ENCODE data around the gene NRG3.
A peak's percentile ranks its signal among the peaks of the same experiment; 100 is the strongest.
"Not testable (repeated sequence)": the region's sequence is repeated elsewhere in the genome, so short reads cannot be mapped to it uniquely, and the experiment has no call there.

The NRG3 gene

GRCh38 chr10:82938331-82938730 lies 1063.3 kb downstream of the NRG3 start:
- no peak for TF ChIP-seq PAX5 (IDR thresholded peaks at IDR 0.05; ENCODE audit: insufficient read depth, low read length, severe bottlenecking)
- no peak for FAIRE-seq
- no peak for DNase-seq (ENCODE audit: insufficient read length, low spot score)

- DNase-seq (ENCODE audit: insufficient read length, low spot score) (no peak), FAIRE-seq (peak; percentile 57)
- TF ChIP-seq SPI1 (IDR thresholded peaks at IDR 0.05; ENCODE audit: low read depth, low read length) (no peak), PAX5 (IDR thresholded peaks at IDR 0.05; ENCODE audit: insufficient read depth, low read length, severe bottlenecking) (no peak), POU2F2 (IDR thresholded peaks at IDR 0.05; ENCODE audit: low read depth, low read length) (no peak), POLR2AphosphoS5 (IDR thresholded peaks at IDR 0.05; ENCODE audit: low read depth, low read length) (no peak), POLR2A (IDR thresholded peaks at IDR 0.05; ENCODE audit: low read depth, low read length) (no peak), TAF1 (IDR thresholded peaks at IDR 0.05; ENCODE audit: low read depth, low read length) (no peak)
Measured at GRCh38 chr10:82942286-82943099, 1067.5 kb downstream of the NRG3 start.

GRCh38 chr10:82943142-82943541 lies 1068.1 kb downstream of the NRG3 start:
- FAIRE-seq (no peak), DNase-seq (ENCODE audit: insufficient read length, low spot score) (no peak)
- TF ChIP-seq POU2F2 (IDR thresholded peaks at IDR 0.05; ENCODE audit: low read depth, low read length): no peak

DNA sequence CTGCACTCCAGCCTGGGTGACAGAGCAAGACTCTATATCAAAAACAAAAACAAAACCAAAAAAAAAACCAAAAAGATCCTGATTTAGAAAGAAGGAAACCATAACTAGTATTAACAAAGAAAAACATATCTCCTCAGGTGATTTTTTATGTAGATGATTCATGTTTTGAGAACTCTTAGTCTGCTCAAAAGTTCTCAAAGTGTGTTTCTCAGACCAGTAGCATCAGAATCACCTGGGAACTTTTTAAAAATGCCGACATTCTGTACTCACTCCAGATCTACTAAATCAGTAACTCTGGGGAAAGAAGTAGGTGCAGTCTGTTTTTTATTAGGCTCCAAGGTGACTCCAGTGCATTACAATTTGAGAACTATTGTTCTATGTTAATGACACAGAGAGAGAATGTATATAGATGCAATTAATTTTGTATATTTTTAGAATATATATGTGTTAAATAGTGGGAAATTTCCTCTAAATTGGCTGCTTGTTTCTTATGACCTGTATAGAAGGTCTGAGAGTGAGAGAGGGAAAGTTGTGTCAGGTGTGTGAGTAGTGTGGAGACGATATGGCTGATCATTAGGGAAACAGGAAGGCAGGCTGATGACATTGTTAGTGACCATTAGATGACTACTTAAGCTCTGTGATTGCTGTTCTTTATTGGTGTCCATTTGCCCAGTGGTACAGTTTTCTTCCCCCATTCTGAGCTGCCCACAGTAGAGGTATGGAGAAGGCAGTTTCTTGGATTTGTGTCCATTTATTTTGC lies 1075.0 kb downstream of the NRG3 start:
- TF ChIP-seq POU2F2 (IDR thresholded peaks at IDR 0.05; ENCODE audit: low read depth, low read length): no peak
- no peak for TF ChIP-seq SPI1 (IDR thresholded peaks at IDR 0.05; ENCODE audit: low read depth, low read length)
- TF ChIP-seq TAF1 (IDR thresholded peaks at IDR 0.05; ENCODE audit: low read depth, low read length): no peak
- no peak for TF ChIP-seq POLR2A (IDR thresholded peaks at IDR 0.05; ENCODE audit: low read depth, low read length)
- no peak for TF ChIP-seq PAX5 (IDR thresholded peaks at IDR 0.05; ENCODE audit: insufficient read depth, low read length, severe bottlenecking)
- TF ChIP-seq POLR2AphosphoS5 (IDR thresholded peaks at IDR 0.05; ENCODE audit: low read depth, low read length): no peak
- FAIRE-seq (no peak), DNase-seq (ENCODE audit: insufficient read length, low spot score) (no peak)

GRCh38 chr10:82953331-82953730 lies 1078.3 kb downstream of the NRG3 start:
- TF ChIP-seq POLR2A (IDR thresholded peaks at IDR 0.05; ENCODE audit: low read depth, low read length) (no peak), PAX5 (IDR thresholded peaks at IDR 0.05; ENCODE audit: insufficient read depth, low read length, severe bottlenecking) (no peak), TAF1 (IDR thresholded peaks at IDR 0.05; ENCODE audit: low read depth, low read length) (no peak), POU2F2 (IDR thresholded peaks at IDR 0.05; ENCODE audit: low read depth, low read length) (no peak)
- FAIRE-seq (no peak), DNase-seq (ENCODE audit: insufficient read length, low spot score) (no peak)

- DNase-seq (ENCODE audit: insufficient read length, low spot score) (no peak), FAIRE-seq (no peak)
- TF ChIP-seq PAX5 (IDR thresholded peaks at IDR 0.05; ENCODE audit: insufficient read depth, low read length, severe bottlenecking) (no peak), POLR2AphosphoS5 (IDR thresholded peaks at IDR 0.05; ENCODE audit: low read depth, low read length) (no peak), SPI1 (IDR thresholded peaks at IDR 0.05; ENCODE audit: low read depth, low read length) (no peak), TAF1 (IDR thresholded peaks at IDR 0.05; ENCODE audit: low read depth, low read length) (no peak), POU2F2 (IDR thresholded peaks at IDR 0.05; ENCODE audit: low read depth, low read length) (no peak), POLR2A (IDR thresholded peaks at IDR 0.05; ENCODE audit: low read depth, low read length) (no peak)
Measured at GRCh38 chr10:82953909-82954308, 1078.9 kb downstream of the NRG3 start.

DNA sequence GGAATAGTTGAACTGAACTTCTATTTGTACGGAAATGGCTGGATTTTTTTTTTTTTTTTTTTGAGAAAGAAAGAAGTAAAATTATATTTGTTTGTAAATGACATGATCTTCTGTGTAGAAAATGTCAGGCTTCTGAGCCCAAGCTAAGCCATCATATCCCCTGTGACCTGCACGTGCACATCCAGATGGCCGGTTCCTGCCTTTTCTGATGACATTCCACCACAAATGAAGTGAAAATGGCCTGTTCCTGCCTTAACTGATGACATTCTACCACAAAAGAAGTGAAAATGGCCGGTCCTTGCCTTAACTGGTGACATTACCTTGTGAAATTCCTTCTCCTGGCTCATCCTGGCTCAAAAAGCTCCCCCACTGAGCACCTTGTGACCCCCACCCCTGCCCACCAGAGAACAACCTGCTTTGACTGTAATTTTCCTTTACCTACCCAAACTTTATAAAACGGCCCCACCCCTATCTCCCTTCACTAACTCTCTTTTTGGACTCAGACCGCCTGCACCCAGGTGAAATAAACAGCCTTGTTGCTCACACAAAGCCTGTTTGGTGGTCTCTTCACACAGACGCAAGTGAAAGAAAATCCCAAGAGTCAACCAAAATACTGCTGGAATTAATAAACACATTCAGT lies 1085.5 kb downstream of the NRG3 start:
- FAIRE-seq; DNase-seq (ENCODE audit: insufficient read length, low spot score): not testable (repeated sequence)

GRCh38 chr10:82961864-82962263 lies 1086.9 kb downstream of the NRG3 start:
- FAIRE-seq: no peak
- no peak for DNase-seq (ENCODE audit: insufficient read length, low spot score)
- TF ChIP-seq POLR2A (IDR thresholded peaks at IDR 0.05; ENCODE audit: low read depth, low read length) (no peak), POU2F2 (IDR thresholded peaks at IDR 0.05; ENCODE audit: low read depth, low read length) (no peak), TAF1 (IDR thresholded peaks at IDR 0.05; ENCODE audit: low read depth, low read length) (no peak)

- DNase-seq (ENCODE audit: insufficient read length, low spot score): no peak
- TF ChIP-seq POLR2A (IDR thresholded peaks at IDR 0.05; ENCODE audit: low read depth, low read length) (no peak), SPI1 (IDR thresholded peaks at IDR 0.05; ENCODE audit: low read depth, low read length) (no peak), POLR2AphosphoS5 (IDR thresholded peaks at IDR 0.05; ENCODE audit: low read depth, low read length) (no peak), TAF1 (IDR thresholded peaks at IDR 0.05; ENCODE audit: low read depth, low read length) (no peak), PAX5 (IDR thresholded peaks at IDR 0.05; ENCODE audit: insufficient read depth, low read length, severe bottlenecking) (no peak), POU2F2 (IDR thresholded peaks at IDR 0.05; ENCODE audit: low read depth, low read length) (no peak)
- no peak for FAIRE-seq
Measured at GRCh38 chr10:82966130-82966529, 1091.1 kb downstream of the NRG3 start.

DNA sequence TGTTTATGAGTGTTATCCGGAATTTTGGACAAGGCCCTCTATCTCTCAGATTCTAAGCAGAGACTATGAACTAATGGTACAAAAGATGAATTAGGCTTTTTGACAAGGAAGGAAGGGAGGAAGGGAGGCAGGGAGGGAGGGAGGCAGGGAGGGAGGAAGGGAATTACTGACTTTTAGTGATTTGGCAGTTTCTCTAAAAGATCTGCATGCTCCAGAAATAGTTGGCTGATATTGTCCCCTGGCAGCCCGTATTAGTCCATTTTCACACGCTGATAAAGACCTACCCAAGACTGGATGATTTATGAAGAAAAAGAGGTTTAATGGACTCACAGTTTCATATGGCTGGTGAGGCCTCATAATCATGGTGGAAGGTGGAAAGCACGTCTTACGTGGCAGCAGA lies 1093.5 kb downstream of the NRG3 start:
- TF ChIP-seq POLR2AphosphoS5 (IDR thresholded peaks at IDR 0.05; ENCODE audit: low read depth, low read length) (no peak), PAX5 (IDR thresholded peaks at IDR 0.05; ENCODE audit: insufficient read depth, low read length, severe bottlenecking) (no peak), SPI1 (IDR thresholded peaks at IDR 0.05; ENCODE audit: low read depth, low read length) (no peak), TAF1 (IDR thresholded peaks at IDR 0.05; ENCODE audit: low read depth, low read length) (no peak), POU2F2 (IDR thresholded peaks at IDR 0.05; ENCODE audit: low read depth, low read length) (no peak), POLR2A (IDR thresholded peaks at IDR 0.05; ENCODE audit: low read depth, low read length) (no peak)
- FAIRE-seq (no peak), DNase-seq (ENCODE audit: insufficient read length, low spot score) (no peak)

All from GM12891 (cell line).